BJ (cell line): Measurements from ENCODE around the gene SYT6. TPM values are rescaled to one million over a fixed set of nuclear protein-coding genes. Genes with fewer than 3 reads are reported as not detected.

Experiments
- CTCF ChIA-PET: fragments of 350-600 bp; formaldehyde crosslinking; extraction: SDS; loops from one replicate; lab custom pipeline; 2021; ENCODE audit warnings: antibody characterized with exemption, inconsistent platforms; lab: Yijun Ruan, JAX
- POLR2A ChIA-PET: fragments of 300-600 bp; sonication (Branson Sonifier 250); formaldehyde crosslinking; extraction: SDS; loops from one replicate; lab custom pipeline; 2021; ENCODE audit warnings: antibody characterized with exemption; lab: Charles Lee
- DNase-seq: peaks from one replicate; pipeline ENCODE4 v3.0.0-alpha.2; 2011; ENCODE audit warnings: low read depth
- H3K27me3 ChIP-seq: 2 replicates; pipeline ENCODE4 v1.6.0; 2011; ENCODE audit warnings: low read length; ENCODE audit not compliant: control insufficient read depth, insufficient read depth
- H3K36me3 ChIP-seq: 2 replicates; pipeline ENCODE4 v1.5.1; 2011; ENCODE audit warnings: low read length; ENCODE audit not compliant: control insufficient read depth, insufficient read depth
- H3K4me3 ChIP-seq: 2 replicates; pipeline ENCODE4 v1.5.1; 2011; ENCODE audit warnings: low read depth, mild to moderate bottlenecking, control low read depth, low read length
- polyA plus RNA-seq: library from polyadenylated mRNA; depleted of rRNA; stranded (reverse); fragments of >200 nt; gene quantifications from 2 replicates; pipeline ENCODE4 v1.2.3, GENCODE V29; 2011
- TF ChIP-seq, protein P1 (sequence below): IDR thresholded peaks from 2 replicates; pipeline ENCODE4 v1.5.1; 2011; ENCODE audit warnings: low read depth, mild to moderate bottlenecking, control low read depth, inconsistent platforms, low read length, moderate library complexity; ENCODE audit not compliant: insufficient read depth

SYT6 gene
- polyA plus RNA-seq, 1 experiment, result not detected

DNA sequence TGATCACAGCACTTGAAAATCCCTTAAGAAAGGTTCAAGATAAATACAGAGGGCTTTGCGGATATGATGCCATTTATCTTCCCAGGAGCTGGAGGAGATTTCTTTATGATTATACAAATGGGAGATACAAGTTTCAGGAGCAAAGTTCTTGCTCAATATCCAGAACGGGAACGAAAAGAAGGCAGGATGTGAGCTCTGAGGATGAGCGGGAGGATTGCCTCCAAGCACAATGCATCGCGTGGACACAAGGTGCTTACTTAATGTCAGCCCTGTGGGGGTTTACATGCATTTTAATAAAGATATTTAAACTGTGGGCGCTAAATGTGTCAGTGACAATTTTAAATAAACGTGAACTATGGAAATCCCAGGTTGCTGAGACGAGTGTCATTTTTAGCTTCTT, 59.0 kb downstream of the SYT6 start:
- Histone ChIP-seq H3K27me3 (peaks cover 3% of the 10 kb centered on the region), H3K36me3 (no peaks in the 10 kb centered on the region), H3K4me3 (no peak overlapping the region)
- DNase-seq, result no peak
- TF ChIP-seq, protein P1, sequence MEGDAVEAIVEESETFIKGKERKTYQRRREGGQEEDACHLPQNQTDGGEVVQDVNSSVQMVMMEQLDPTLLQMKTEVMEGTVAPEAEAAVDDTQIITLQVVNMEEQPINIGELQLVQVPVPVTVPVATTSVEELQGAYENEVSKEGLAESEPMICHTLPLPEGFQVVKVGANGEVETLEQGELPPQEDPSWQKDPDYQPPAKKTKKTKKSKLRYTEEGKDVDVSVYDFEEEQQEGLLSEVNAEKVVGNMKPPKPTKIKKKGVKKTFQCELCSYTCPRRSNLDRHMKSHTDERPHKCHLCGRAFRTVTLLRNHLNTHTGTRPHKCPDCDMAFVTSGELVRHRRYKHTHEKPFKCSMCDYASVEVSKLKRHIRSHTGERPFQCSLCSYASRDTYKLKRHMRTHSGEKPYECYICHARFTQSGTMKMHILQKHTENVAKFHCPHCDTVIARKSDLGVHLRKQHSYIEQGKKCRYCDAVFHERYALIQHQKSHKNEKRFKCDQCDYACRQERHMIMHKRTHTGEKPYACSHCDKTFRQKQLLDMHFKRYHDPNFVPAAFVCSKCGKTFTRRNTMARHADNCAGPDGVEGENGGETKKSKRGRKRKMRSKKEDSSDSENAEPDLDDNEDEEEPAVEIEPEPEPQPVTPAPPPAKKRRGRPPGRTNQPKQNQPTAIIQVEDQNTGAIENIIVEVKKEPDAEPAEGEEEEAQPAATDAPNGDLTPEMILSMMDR, result no peak
- POLR2A ChIA-PET, result no interaction called here
- CTCF ChIA-PET, result no interaction called here

DNA sequence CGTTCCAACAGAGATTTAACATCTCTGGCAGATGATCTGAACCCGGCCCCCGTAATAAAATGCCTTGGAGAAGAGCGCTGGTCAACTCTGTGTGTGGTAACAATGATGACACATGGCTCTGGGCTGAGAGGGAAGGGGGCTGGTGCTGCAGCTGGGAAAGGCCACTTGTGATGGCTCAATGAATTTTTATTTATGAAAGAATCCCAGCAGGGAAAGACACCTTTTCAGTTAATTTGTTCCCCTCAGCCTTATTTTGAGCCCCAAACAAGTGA, 59.4 kb downstream of the SYT6 start:
- H3K36me3 ChIP-seq, result no peaks in the 10 kb centered on the region
- no peak for DNase-seq
- TF ChIP-seq, protein P1, result no peak

DNA sequence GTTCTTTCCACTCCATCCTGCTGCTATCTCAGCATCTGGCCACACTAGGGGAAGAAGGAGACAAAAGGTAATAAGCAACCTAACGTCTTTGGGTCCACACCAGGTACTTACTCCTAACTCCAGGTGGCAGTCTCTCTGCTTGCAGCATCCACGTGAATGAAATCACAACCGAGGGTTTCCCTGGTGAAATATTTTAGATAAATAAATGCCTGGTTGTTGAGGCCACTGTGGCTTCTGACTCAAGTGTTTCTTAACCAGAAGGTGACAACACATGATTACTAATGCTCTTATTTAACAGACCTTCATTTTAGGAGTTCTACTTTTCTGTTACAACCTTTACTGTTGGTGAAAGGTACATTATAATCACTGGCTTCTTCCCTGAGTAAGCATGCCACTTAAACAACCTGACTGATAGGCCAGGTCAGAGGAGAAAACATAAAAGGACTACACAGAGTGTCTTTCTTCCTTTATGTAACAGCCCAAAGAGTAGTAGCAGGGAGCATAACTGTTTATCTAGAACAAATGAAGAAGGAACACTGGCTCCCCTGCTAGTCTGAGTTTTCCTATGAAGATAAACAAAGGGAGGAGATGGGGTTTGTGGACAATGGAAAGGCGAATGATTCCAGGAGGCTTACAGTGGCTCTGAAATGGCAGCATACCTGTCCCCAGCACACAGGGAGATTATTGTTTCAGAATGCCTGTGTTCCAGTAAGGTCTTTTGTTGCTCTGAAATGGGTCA, 59.9 kb downstream of the SYT6 start:
- CTCF ChIA-PET, result no interaction called here
- TF ChIP-seq, protein P1, result no peak
- peaks cover 3% of the 10 kb centered on the region for H3K27me3 ChIP-seq
- H3K36me3 ChIP-seq, result no peaks in the 10 kb centered on the region
- POLR2A ChIA-PET, result no interaction called here
- peak; percentile 2 for DNase-seq
- no peak overlapping the region for H3K4me3 ChIP-seq

More for the DNA sequence above, 59.4 kb downstream of the SYT6 start:
- CTCF ChIA-PET, result no interaction called here
- POLR2A ChIA-PET, result no interaction called here
- Histone ChIP-seq H3K27me3 (peaks cover 3% of the 10 kb centered on the region), H3K4me3 (no peak overlapping the region)

DNA sequence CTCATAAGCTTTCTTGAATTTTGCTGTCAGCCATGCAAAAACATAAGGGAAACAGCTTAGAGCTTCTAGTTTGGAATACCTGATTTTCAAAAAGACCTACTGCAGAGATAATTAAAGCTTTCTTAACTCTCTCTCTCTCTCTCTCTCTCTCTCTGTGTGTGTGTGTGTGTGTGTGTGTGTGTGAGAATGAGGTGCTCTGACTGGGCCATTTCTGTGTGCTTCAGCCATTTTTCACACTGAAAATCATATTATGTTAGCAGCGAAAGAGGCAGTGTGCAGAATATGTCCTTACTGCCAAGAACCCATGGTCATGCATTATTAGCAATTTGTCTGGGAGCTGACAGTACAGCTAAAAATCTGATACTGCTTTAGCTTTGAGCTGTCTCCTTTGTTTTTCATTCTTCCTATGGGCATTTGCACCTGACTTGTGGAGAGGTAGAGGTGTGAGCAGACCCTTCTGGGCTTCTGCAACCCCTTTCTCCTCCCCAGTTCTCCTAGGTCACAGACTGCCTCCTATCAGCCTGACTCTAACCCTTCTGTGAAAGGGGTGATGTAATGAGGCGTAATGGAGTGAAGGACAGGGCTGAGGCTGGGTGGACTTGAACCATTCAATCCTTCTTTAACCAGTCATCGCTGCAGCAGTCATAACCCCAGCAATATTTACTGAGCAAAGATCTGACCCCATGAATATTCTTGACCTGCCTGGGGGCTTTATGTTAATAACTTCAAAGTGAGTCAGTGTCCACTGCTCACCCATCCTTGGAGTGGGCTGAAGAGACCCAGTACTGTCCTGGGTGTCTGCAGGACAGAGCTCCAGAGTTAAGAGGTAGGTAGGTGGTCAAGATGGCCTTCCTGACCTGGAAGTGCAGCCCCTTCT, 61.2 kb downstream of the SYT6 start:
- POLR2A ChIA-PET, result no interaction called here
- TF ChIP-seq, protein P1, result no peak
- CTCF ChIA-PET, result no interaction called here
- DNase-seq, result no peak
- Histone ChIP-seq H3K36me3 (no peaks in the 10 kb centered on the region), H3K4me3 (no peak overlapping the region), H3K27me3 (peaks cover 5% of the 10 kb centered on the region)

DNA sequence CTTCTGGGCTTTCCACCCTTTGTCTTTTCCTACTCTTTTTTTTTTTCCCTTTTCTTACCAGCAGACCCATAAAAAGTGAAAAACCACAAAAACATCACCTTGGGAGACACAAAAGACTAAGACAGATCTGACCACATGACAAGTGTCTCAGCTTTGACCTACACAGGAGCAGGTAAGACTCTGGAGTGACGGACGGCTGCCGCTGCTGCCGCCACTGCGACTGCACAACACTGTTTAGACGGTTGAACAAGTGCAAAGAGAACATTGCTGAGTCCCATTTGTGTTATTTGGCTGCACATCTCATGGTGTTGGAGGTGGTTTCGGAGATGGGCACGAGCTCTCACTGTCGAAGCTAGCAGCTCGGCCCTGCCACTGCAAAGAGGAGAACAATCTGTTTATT, 62.0 kb downstream of the SYT6 start:
- no peak overlapping the region for H3K4me3 ChIP-seq
- POLR2A ChIA-PET, result no interaction called here
- no peak for DNase-seq
- TF ChIP-seq, protein P1, result no peak
- H3K27me3 ChIP-seq, result peaks cover 8% of the 10 kb centered on the region
- no peaks in the 10 kb centered on the region for H3K36me3 ChIP-seq
- CTCF ChIA-PET, result no interaction called here
